Testis (tissue), 3 donors: ENCODE data around the gene BICD2. TPM values are rescaled to one million over a fixed set of nuclear protein-coding genes. Genes with fewer than 3 reads are reported as not detected.

ENCODE experiments used
- DNase-seq: peaks from one replicate; pipeline ENCODE4 v3.0.0-alpha.2; 2019
- H3K27ac ChIP-seq, 2 donors: fragments of 200-600 bp; sonication (generic); one replicate each; pipeline ENCODE4 v1.5.1; 2019
- H3K27me3 ChIP-seq: fragments of 200-600 bp; sonication (generic); one replicate; pipeline ENCODE4 v1.5.1; 2019
- H3K36me3 ChIP-seq: fragments of 200-600 bp; sonication (generic); one replicate; pipeline ENCODE4 v1.5.1; 2017; ENCODE audit warnings: low read depth; ENCODE audit errors: missing control alignments
- H3K4me1 ChIP-seq: fragments of 200-600 bp; sonication (generic); one replicate; pipeline ENCODE4 v1.5.1; 2019
- H3K4me3 ChIP-seq, 2 donors: fragments of 200-600 bp; sonication (generic); one replicate each; pipeline ENCODE4 v1.5.1; 2017 to 2019
- H3K9me3 ChIP-seq: fragments of 200-600 bp; sonication (generic); one replicate; pipeline ENCODE4 v1.5.1; 2017
- POLR2A ChIP-seq: fragments of 450-650 bp; IDR thresholded peaks from one replicate; pipeline ENCODE4 v1.6.1; 2017; ENCODE audit warnings: antibody characterized with exemption, mild to moderate bottlenecking, moderate library complexity
- WGBS, 2 donors: methylation state at CpG; one replicate each; pipeline ENCODE4 v1.1.5; 2018; 5-methylcytosine and 5-hydroxymethylcytosine counted together
- intact Hi-C: fragments of 100-400 bp; cut with DNase I; formaldehyde crosslinking; loops from one replicate; pipeline ENCODE4 v1.15.1; 2023; ENCODE audit warnings: low total_unique reads
- polyA plus RNA-seq: library from polyadenylated mRNA; stranded (reverse); fragments of 350-450 nt; fragmentation: Illumina TruSeq; extraction: RNeasy Lipid Tissue Mini Kit (QIAGEN cat#74804); gene quantifications from one replicate; pipeline ENCODE4 v1.2.3, GENCODE V29; 2014; ENCODE audit warnings: low read depth, low replicate concordance; ENCODE audit not compliant: insufficient read depth
- total RNA-seq, 2 donors: library from RNA; depleted of rRNA; stranded (reverse); fragments of >200 nt; gene quantifications; one replicate each; pipeline ENCODE4 v1.2.3, GENCODE V29; 2016
- TF ChIP-seq, protein P1 (sequence below), 3 experiments: fragments of 450-650 bp in 2 of 3; fragments of 200-600 bp in 1 of 3; sonication (generic) in 1 of 3; IDR thresholded peaks; one replicate each; pipeline ENCODE4 v1.5.1; 2016 to 2019; ENCODE audit warnings: antibody characterized with exemption in 3 of 3, mild to moderate bottlenecking in 2 of 3, moderate library complexity in 1 of 3

Gene BICD2
- total and polyA plus RNA-seq, 3 donors from 2014 or later, result 24.0 to 55.7 (median 48.0) TPM

- no peaks in the 10 kb centered on the region for H3K27me3 ChIP-seq
- TF ChIP-seq POLR2A, result no peak
- TF ChIP-seq, protein P1, sequence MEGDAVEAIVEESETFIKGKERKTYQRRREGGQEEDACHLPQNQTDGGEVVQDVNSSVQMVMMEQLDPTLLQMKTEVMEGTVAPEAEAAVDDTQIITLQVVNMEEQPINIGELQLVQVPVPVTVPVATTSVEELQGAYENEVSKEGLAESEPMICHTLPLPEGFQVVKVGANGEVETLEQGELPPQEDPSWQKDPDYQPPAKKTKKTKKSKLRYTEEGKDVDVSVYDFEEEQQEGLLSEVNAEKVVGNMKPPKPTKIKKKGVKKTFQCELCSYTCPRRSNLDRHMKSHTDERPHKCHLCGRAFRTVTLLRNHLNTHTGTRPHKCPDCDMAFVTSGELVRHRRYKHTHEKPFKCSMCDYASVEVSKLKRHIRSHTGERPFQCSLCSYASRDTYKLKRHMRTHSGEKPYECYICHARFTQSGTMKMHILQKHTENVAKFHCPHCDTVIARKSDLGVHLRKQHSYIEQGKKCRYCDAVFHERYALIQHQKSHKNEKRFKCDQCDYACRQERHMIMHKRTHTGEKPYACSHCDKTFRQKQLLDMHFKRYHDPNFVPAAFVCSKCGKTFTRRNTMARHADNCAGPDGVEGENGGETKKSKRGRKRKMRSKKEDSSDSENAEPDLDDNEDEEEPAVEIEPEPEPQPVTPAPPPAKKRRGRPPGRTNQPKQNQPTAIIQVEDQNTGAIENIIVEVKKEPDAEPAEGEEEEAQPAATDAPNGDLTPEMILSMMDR (IDR thresholded peaks at IDR 0.05), result no peak
- intact Hi-C loops, result no loop called here
- whole genome bisulfite sequencing, 2 donors, result 67 to 79% methylated on average over 3 of the region's 3 CpGs
- DNase-seq, result no peak
- H3K4me3 ChIP-seq, result no peak overlapping the region
- no peaks in the 10 kb centered on the region for H3K4me1 ChIP-seq
- H3K27ac ChIP-seq, result no peak overlapping the region
- H3K9me3 ChIP-seq, result no peaks in the 10 kb centered on the region
- no peaks in the 10 kb centered on the region for H3K36me3 ChIP-seq
These were observed 77.7 kb downstream of the BICD2 start for GRCh38 chr9:92686954-92687353.

GRCh38 chr9:92685022-92685421 lies 79.6 kb downstream of the BICD2 start:
- TF ChIP-seq, protein P1 (IDR thresholded peaks at IDR 0.05), result no peak
- no peak for TF ChIP-seq POLR2A
- intact Hi-C loops, result no loop called here
- Histone ChIP-seq H3K36me3 (no peaks in the 10 kb centered on the region), H3K27ac (no peak overlapping the region), H3K4me1 (no peaks in the 10 kb centered on the region), H3K9me3 (no peaks in the 10 kb centered on the region), H3K4me3 (no peak overlapping the region), H3K27me3 (no peaks in the 10 kb centered on the region)
- WGBS, 2 donors, result 81 to 87% methylated on average over 5 of the region's 5 CpGs
- DNase-seq, result no peak

DNA sequence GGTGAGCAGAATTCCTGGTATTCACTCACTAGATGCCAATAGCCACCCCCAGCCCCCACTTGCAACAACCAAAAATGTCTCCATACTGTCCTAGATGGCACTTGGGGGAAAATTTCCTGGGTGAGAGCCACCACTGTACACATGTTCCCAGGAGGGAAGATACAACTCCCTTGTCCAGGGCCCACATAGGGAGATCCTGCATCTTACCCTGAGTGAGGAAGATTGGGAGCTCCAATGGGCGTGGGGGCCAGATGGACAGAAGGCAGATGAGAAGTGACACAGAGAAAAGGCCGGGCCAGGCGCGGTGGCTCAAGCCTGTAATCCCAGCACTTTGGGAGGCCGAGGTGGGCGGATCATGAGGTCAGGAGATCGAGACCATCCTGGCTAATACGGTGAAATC lies 82.4 kb downstream of the BICD2 start:
- Histone ChIP-seq H3K4me3 (no peak overlapping the region), H3K27me3 (no peaks in the 10 kb centered on the region), H3K9me3 (no peaks in the 10 kb centered on the region), H3K27ac (no peak overlapping the region), H3K36me3 (no peaks in the 10 kb centered on the region), H3K4me1 (no peaks in the 10 kb centered on the region)
- no peak for TF ChIP-seq POLR2A
- TF ChIP-seq, protein P1 (IDR thresholded peaks at IDR 0.05), result no peak
- no peak for DNase-seq
- intact Hi-C loops, result no loop called here
- 92 to 95% methylated on average over 8 of the region's 8 CpGs for WGBS, 2 donors

GRCh38 chr9:92680166-92681119 lies 84.2 kb downstream of the BICD2 start:
- TF ChIP-seq, protein P1 (IDR thresholded peaks at IDR 0.05), result no peak
- no peak for TF ChIP-seq POLR2A
- no peak for DNase-seq
- no peaks in the 10 kb centered on the region for H3K9me3 ChIP-seq

More at GRCh38 chr9:92680166-92681119, 84.2 kb downstream of the BICD2 start:
- intact Hi-C loops, result no loop called here
- Histone ChIP-seq H3K27me3 (no peaks in the 10 kb centered on the region), H3K27ac (no peak overlapping the region), H3K4me3 (no peak overlapping the region), H3K36me3 (no peaks in the 10 kb centered on the region), H3K4me1 (no peaks in the 10 kb centered on the region)
- 74 to 82% methylated on average over 12 of the region's 12 CpGs for WGBS, 2 donors
